HEK293 (cell line): ENCODE data around the gene P2RY11.
A peak's percentile ranks its signal among the peaks of the same experiment; 100 is the strongest.

Experiments
- CTCF ChIA-PET: fragments of 350-600 bp; formaldehyde crosslinking; extraction: SDS; loops from one replicate; lab custom pipeline; 2021; ENCODE audit warnings: antibody characterized with exemption; lab: Yijun Ruan, JAX
- POLR2A ChIA-PET: fragments of 300-600 bp; formaldehyde crosslinking; extraction: SDS; loops from one replicate; lab custom pipeline; 2020; ENCODE audit warnings: antibody characterized with exemption, inconsistent platforms; lab: Yijun Ruan, JAX
- H3K27ac ChIP-seq: fragments of 200-500 bp; sonication (Bioruptor generic); 2 replicates; pipeline ENCODE4 v1.5.1; 2014; ENCODE audit warnings: low read depth, low read length, control low read depth, inconsistent platforms; ENCODE audit errors: extremely low read depth
- H3K36me3 ChIP-seq, 2 experiments: fragments of 200-500 bp in 1 of 2; sonication (Bioruptor generic) in 1 of 2; 1 replicate in 1 of 2; 2 replicates in 1 of 2; pipeline ENCODE4 v1.5.1; 2014 to 2017; ENCODE audit warnings: inconsistent platforms in 2 of 2, low read length in 2 of 2; ENCODE audit not compliant: control insufficient read depth in 2 of 2, insufficient read depth in 1 of 2
- H3K4me1 ChIP-seq: fragments of 200-500 bp; sonication (Bioruptor generic); 2 replicates; pipeline ENCODE4 v1.5.1; 2014; ENCODE audit warnings: mild to moderate bottlenecking, low read length, inconsistent platforms; ENCODE audit not compliant: control insufficient read depth, insufficient read depth
- H3K4me3 ChIP-seq: 2 replicates; pipeline ENCODE4 v1.5.1; 2011; ENCODE audit warnings: low read depth, mild to moderate bottlenecking, control low read depth, low read length, moderate library complexity
- H3K9me3 ChIP-seq: fragments of 200-500 bp; sonication (Bioruptor generic); 2 replicates; pipeline ENCODE4 v1.5.1; 2014; ENCODE audit warnings: low read depth, low read length, inconsistent platforms; ENCODE audit not compliant: control insufficient read depth, insufficient read depth
- KLF17 ChIP-seq: fragments of 450-650 bp; formaldehyde crosslinking; IDR thresholded peaks from 2 replicates; pipeline ENCODE4 v1.5.1; 2016; ENCODE audit warnings: missing biosample characterization, missing genetic modification characterization
- KLF8 ChIP-seq: fragments of 450-650 bp; formaldehyde crosslinking; IDR thresholded peaks from 2 replicates; pipeline ENCODE4 v1.5.1; 2016; ENCODE audit warnings: missing biosample characterization, missing genetic modification characterization
- MYNN ChIP-seq: fragments of 450-650 bp; formaldehyde crosslinking; IDR thresholded peaks from 2 replicates; pipeline ENCODE4 v1.5.1; 2016; ENCODE audit warnings: missing biosample characterization, missing genetic modification characterization, borderline replicate concordance
- SCRT2 ChIP-seq: fragments of 450-650 bp; formaldehyde crosslinking; IDR thresholded peaks from 2 replicates; pipeline ENCODE4 v1.5.1; 2016; ENCODE audit warnings: missing biosample characterization, missing genetic modification characterization
- ZBTB10 ChIP-seq: fragments of 450-650 bp; formaldehyde crosslinking; IDR thresholded peaks from 2 replicates; pipeline ENCODE4 v1.5.1; 2016; ENCODE audit warnings: missing biosample characterization, missing genetic modification characterization
- ZNF114 ChIP-seq: fragments of 450-650 bp; formaldehyde crosslinking; IDR thresholded peaks from 2 replicates; pipeline ENCODE4 v1.5.0; 2017; ENCODE audit warnings: missing biosample characterization, missing genetic modification characterization
- ZNF121 ChIP-seq: fragments of 450-650 bp; formaldehyde crosslinking; IDR thresholded peaks from 2 replicates; pipeline ENCODE4 v1.5.1; 2016; ENCODE audit warnings: missing biosample characterization, missing genetic modification characterization
- ZNF184 ChIP-seq: fragments of 450-650 bp; IDR thresholded peaks from 2 replicates; pipeline ENCODE4 v1.5.1; 2018; ENCODE audit warnings: missing biosample characterization, mild to moderate bottlenecking, missing genetic modification characterization
- ZNF23 ChIP-seq: fragments of 450-650 bp; formaldehyde crosslinking; IDR thresholded peaks from 2 replicates; pipeline ENCODE4 v1.5.1; 2016; ENCODE audit warnings: missing biosample characterization, missing genetic modification characterization, borderline replicate concordance
- ZNF248 ChIP-seq: fragments of 450-650 bp; formaldehyde crosslinking; IDR thresholded peaks from 2 replicates; pipeline ENCODE4 v1.5.1; 2017; ENCODE audit warnings: missing biosample characterization, missing genetic modification characterization
- ZNF280D ChIP-seq: fragments of 450-650 bp; formaldehyde crosslinking; IDR thresholded peaks from 2 replicates; pipeline ENCODE4 v1.5.1; 2016; ENCODE audit warnings: missing biosample characterization, missing genetic modification characterization
- ZNF354C ChIP-seq: fragments of 450-650 bp; formaldehyde crosslinking; IDR thresholded peaks from 2 replicates; pipeline ENCODE4 v1.5.1; 2016; ENCODE audit warnings: missing biosample characterization, missing genetic modification characterization, low read depth, borderline replicate concordance
- ZNF362 ChIP-seq: fragments of 450-650 bp; formaldehyde crosslinking; IDR thresholded peaks from 2 replicates; pipeline ENCODE4 v1.5.1; 2016; ENCODE audit warnings: missing biosample characterization, missing genetic modification characterization
- ZNF426 ChIP-seq: fragments of 450-650 bp; formaldehyde crosslinking; IDR thresholded peaks from 2 replicates; pipeline ENCODE4 v1.5.1; 2017; ENCODE audit warnings: missing biosample characterization, missing genetic modification characterization, mild to moderate bottlenecking, inconsistent platforms, moderate library complexity
- ZNF488 ChIP-seq: fragments of 450-650 bp; formaldehyde crosslinking; IDR thresholded peaks from 2 replicates; pipeline ENCODE4 v1.5.1; 2016; ENCODE audit warnings: missing biosample characterization, missing genetic modification characterization
- ZNF514 ChIP-seq: fragments of 450-650 bp; formaldehyde crosslinking; IDR thresholded peaks from 2 replicates; pipeline ENCODE4 v1.5.1; 2016; ENCODE audit warnings: missing biosample characterization, missing genetic modification characterization
- ZNF555 ChIP-seq: fragments of 450-650 bp; formaldehyde crosslinking; conservative IDR thresholded peaks from 2 replicates; pipeline ENCODE4 v1.5.1; 2017; ENCODE audit warnings: missing biosample characterization, mild to moderate bottlenecking, missing genetic modification characterization, inconsistent platforms
- ZNF558 ChIP-seq: fragments of 450-650 bp; formaldehyde crosslinking; IDR thresholded peaks from 2 replicates; pipeline ENCODE4 v1.5.1; 2016; ENCODE audit warnings: missing biosample characterization, missing genetic modification characterization
- ZNF560 ChIP-seq: fragments of 450-650 bp; formaldehyde crosslinking; IDR thresholded peaks from 2 replicates; pipeline ENCODE4 v1.5.1; 2017; ENCODE audit warnings: missing biosample characterization, missing genetic modification characterization, borderline replicate concordance
- ZNF571 ChIP-seq: fragments of 450-650 bp; formaldehyde crosslinking; IDR thresholded peaks from 2 replicates; pipeline ENCODE4 v1.5.0; 2017; ENCODE audit warnings: missing biosample characterization, missing genetic modification characterization
- ZNF610 ChIP-seq: fragments of 450-650 bp; formaldehyde crosslinking; IDR thresholded peaks from 2 replicates; pipeline ENCODE4 v1.5.1; 2016; ENCODE audit warnings: missing biosample characterization, missing genetic modification characterization, borderline replicate concordance
- ZNF629 ChIP-seq: fragments of 450-650 bp; formaldehyde crosslinking; IDR thresholded peaks from 2 replicates; pipeline ENCODE4 v1.5.1; 2017; ENCODE audit warnings: missing biosample characterization, missing genetic modification characterization
- ZNF707 ChIP-seq: fragments of 450-650 bp; formaldehyde crosslinking; IDR thresholded peaks from 2 replicates; pipeline ENCODE4 v1.5.1; 2016; ENCODE audit warnings: missing biosample characterization, missing genetic modification characterization
- ZNF747 ChIP-seq: fragments of 450-650 bp; formaldehyde crosslinking; IDR thresholded peaks from 2 replicates; pipeline ENCODE4 v1.5.1; 2016; ENCODE audit warnings: missing biosample characterization, missing genetic modification characterization

Gene P2RY11

GRCh38 chr19:10126213-10126639 lies 14.7 kb downstream of the P2RY11 start:
- POLR2A ChIA-PET, result no interaction called here
- Histone ChIP-seq H3K4me1 (no peaks in the 10 kb centered on the region), H3K9me3 (no peaks in the 10 kb centered on the region), H3K27ac (no peak overlapping the region), H3K36me3 (peaks cover 29 to 50% of the 10 kb centered on the region in 2 experiments; a peak in 2 of 3 replicates), H3K4me3 (no peak overlapping the region)
- CTCF ChIA-PET, result interaction anchor here (0.7 to 0.9 kb wide), 4 partner anchors 13 to 195 kb away, joined by 3 read pairs; no protein-coding TSS in a partner anchor
- TF ChIP-seq ZNF610 (tag by site-specific recombination) (no peak), ZNF571 (tag by site-specific recombination) (no peak), MYNN (tag by site-specific recombination) (no peak), ZNF560 (no peak), ZNF555 (tag by site-specific recombination) (no peak), ZNF629 (tag by site-specific recombination) (no peak), ZNF354C (tag by site-specific recombination) (no peak), ZNF488 (tag by site-specific recombination) (no peak), KLF8 (tag by site-specific recombination) (no peak), ZNF707 (tag by site-specific recombination) (no peak), ZNF121 (tag by site-specific recombination) (no peak), ZNF114 (tag by site-specific recombination) (no peak), ZBTB10 (tag by site-specific recombination) (no peak), ZNF362 (tag by site-specific recombination) (no peak), ZNF426 (tag by site-specific recombination) (no peak), ZNF184 (tag by site-specific recombination) (no peak), ZNF23 (tag by site-specific recombination) (no peak), KLF17 (tag by site-specific recombination) (no peak), ZNF747 (tag by site-specific recombination) (no peak)

GRCh38 chr19:10132905-10133304 lies 21.4 kb downstream of the P2RY11 start:
- ChIA-PET POLR2A (interaction anchor here (0.7 to 0.9 kb wide), 4 partner anchors 10 to 287 kb away, joined by 3 to 4 read pairs (median 3); partner anchors contain the start of gene PDE4A), CTCF (interaction anchor here (0.5 to 1.0 kb wide), 6 partner anchors 13 to 217 kb away, joined by 3 to 5 read pairs (median 3); partner anchors contain the start of genes ANGPTL6 and EIF3G)
- Histone ChIP-seq H3K9me3 (no peaks in the 10 kb centered on the region), H3K27ac (no peak overlapping the region), H3K4me3 (no peak overlapping the region), H3K36me3 (peaks cover 53 to 91% of the 10 kb centered on the region in 2 experiments; a peak in 2 of 3 replicates)
- TF ChIP-seq ZNF514 (tag by site-specific recombination) (no peak), ZNF558 (tag by site-specific recombination) (no peak), SCRT2 (tag by site-specific recombination) (0 out of 2 replicates have a peak, but pooled peaks have one; percentile 48), ZNF248 (tag by site-specific recombination) (no peak), KLF8 (tag by site-specific recombination) (0 out of 2 replicates have a peak, but pooled peaks have one; percentile 33), ZNF280D (peak; percentile 92)
- TF ChIP-seq, all 188 proteins: peak for 3
- H3K4me1 ChIP-seq, result no peaks in the 10 kb centered on the region
